ENCODE data around the gene RFFL. TPM values are rescaled to one million over a fixed set of nuclear protein-coding genes. Genes with fewer than 3 reads are reported as not detected.
A peak's percentile ranks its signal among the peaks of the same experiment; 100 is the strongest.

Gene RFFL
- total and polyA plus RNA-seq, 9 of the 15 experiments (the other 6 are each of a cell fraction or from before 2014, with no cell fraction given), result 3.4 to 18.1 (median 12.8) TPM

DNA sequence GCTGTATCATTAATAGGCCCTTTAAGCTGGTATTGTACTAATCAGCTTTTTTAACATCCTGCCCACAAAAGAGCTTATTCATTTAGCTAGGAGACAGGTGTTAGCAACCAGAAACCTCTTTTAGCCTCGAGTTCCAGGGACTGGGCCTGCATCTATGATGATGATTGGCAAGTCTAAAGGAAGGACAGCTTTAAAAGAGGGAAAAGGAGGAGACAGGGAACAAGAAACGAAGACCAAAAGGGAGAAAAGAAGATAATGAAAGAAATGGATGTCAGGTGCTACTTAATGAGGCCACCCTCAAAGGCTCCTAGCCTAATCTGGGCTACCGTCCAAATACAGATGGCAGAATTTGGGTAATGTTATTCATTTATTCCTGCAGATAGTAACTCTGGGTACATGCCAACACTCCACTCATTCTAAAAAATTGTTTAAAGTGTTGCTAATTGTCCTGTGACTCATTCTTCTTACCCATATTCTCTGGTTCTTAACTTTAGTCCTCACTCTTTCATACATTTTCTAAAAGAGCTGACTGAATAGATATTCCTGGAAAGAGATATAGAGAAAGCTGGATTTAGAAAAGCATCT lies 18.7 kb upstream of the RFFL start:
- Histone ChIP-seq H3K4me2 (ENCODE audit: insufficient read depth, low read length) (no peak overlapping the region), H4K20me1 (replicated peaks; ENCODE audit: control insufficient read depth, insufficient read depth, low read length) (peaks cover 6% of the 10 kb centered on the region; the same call in 1 of the 2 replicates), H3K4me3 (no peak overlapping the region), H3K9me3 (replicated peaks; ENCODE audit: control insufficient read depth, insufficient read depth, low read depth, low read length) (no peaks in the 10 kb centered on the region), H3K27ac (ENCODE audit: extremely low read depth, low read depth, low read length) (no peak overlapping the region), H3K36me3 (ENCODE audit: control insufficient read depth, insufficient read depth, low read length) (no peaks in the 10 kb centered on the region), H3K9ac (ENCODE audit: insufficient read depth in 1 of 2, low read depth in 2 of 2, low read length in 2 of 2) (no peak overlapping the region), H3K4me1 (replicated peaks in 1 of 2; ENCODE audit: control insufficient read depth in 2 of 2, insufficient read depth in 2 of 2, low read length in 2 of 2) (peaks cover 6 to 31% of the 10 kb centered on the region in 2 experiments; a peak in 4 of 5 replicates), H2AFZ (ENCODE audit: low read depth, low read length) (no peak overlapping the region), H3K9me1 (ENCODE audit: control insufficient read depth, insufficient read depth, low read length) (peaks cover 3% of the 10 kb centered on the region), H3K27me3 (ENCODE audit: control insufficient read depth in 2 of 2, insufficient read depth in 2 of 2, low read length in 2 of 2) (no peaks in the 10 kb centered on the region), H3K79me2 (ENCODE audit: control insufficient read depth, insufficient read depth, low read length) (peaks cover 52% of the 10 kb centered on the region)
- intact Hi-C loops (cut with micrococcal nuclease) (no loop called here), in situ Hi-C loops (cut with MboI) (no loop called here)
- ChIA-PET POLR2A (interaction anchor here (0.6 to 2.1 kb wide), 6 partner anchors 10 to 28 kb away, joined by 3 to 9 read pairs (median 3); no protein-coding TSS in a partner anchor), CTCF (ENCODE audit: low intra/inter-chr PET ratio) (no interaction called here)
- 23% methylated on average over 3 of the region's 3 CpGs for WGBS (ENCODE audit: insufficient coverage, low coverage, missing lambda C conversion rate)
- ATAC-seq (no peak), DNase-seq (ENCODE audit: extremely low read depth in 1 of 4, low spot score in 3 of 4) (no peak), FAIRE-seq (no peak)
- BruUV-seq (replicated peaks), result no TSS peak
- TF ChIP-seq TAL1 (IDR thresholded peaks at IDR 0.05) (no peak), NFIC (IDR thresholded peaks at IDR 0.05) (peak; percentile 46; the same call in 1 of the 2 replicates), ZNF316 (IDR thresholded peaks at IDR 0.05) (0 out of 2 replicates have a peak, but pooled peaks have one; percentile 18), FOSL1 (tag; conservative IDR thresholded peaks at IDR 0.05) (0 out of 2 replicates have a peak, but pooled peaks have one; percentile 33), CCAR2 (IDR thresholded peaks at IDR 0.05; ENCODE audit: low read depth, low read length) (no peak)
- TF ChIP-seq, protein P1, sequence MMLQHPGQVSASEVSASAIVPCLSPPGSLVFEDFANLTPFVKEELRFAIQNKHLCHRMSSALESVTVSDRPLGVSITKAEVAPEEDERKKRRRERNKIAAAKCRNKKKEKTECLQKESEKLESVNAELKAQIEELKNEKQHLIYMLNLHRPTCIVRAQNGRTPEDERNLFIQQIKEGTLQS (IDR thresholded peaks at IDR 0.05), result peak; percentile 14; the same call in 1 of the 2 replicates
- TF ChIP-seq, protein P1 (CRISPR knock-in tag; conservative IDR thresholded peaks at IDR 0.05), result no peak

Data from K562 (cell line).